ENCODE measurements around the gene MFAP3.
"Not testable (repeated sequence)": the region's sequence is repeated elsewhere in the genome, so short reads cannot be mapped to it uniquely, and the experiment has no call there.

Gene MFAP3

DNA sequence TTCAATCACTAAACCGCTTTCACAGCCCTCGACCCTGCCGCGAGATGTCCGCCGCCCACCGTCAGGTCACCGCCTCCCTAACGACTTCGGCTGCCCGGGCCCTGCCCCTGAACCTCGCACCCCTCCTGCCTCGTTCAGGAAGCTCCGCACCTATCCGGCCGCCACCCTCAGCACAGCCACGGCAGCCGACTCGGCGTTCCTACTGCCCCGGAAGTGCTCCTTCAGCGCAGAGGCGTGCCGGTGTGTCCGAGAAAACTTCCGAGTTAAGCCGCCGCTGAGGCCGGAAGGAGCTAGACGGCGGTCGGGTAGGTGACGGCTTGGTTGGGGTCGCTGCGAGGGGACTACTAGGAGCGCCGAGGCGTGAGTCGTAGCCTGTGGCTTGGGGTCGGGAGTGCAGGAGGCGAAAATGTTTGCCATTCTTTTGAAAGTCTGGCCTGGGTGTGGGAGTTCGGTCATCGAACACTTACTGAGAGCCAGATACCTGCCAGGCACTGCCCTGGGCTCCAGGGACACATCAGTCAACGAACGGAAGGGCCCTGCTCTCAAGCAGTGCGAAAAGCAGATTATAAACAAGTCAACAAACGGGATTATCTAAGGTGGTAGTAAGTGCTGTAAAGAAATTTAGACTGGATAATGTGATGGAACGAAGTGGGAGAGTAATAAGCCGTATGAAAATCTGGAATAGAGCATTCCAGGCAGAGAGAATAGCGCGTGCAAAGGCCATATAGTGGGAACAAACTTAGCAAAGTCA lies at the start of gene MFAP3, which contains the start of gene FAM114A2:
Gene MFAP3 (plus strand): TSS at position 261 of the 751 bp plus-strand sequence. CDS start 10,756 bp downstream, outside the sequence.
Gene FAM114A2 (minus strand): TSS at position 204 of the 751 bp plus-strand sequence. CDS start 3,957 bp downstream, outside the sequence.
- peak; percentile 90 for DNase-seq (ENCODE audit: low spot score)

DNA sequence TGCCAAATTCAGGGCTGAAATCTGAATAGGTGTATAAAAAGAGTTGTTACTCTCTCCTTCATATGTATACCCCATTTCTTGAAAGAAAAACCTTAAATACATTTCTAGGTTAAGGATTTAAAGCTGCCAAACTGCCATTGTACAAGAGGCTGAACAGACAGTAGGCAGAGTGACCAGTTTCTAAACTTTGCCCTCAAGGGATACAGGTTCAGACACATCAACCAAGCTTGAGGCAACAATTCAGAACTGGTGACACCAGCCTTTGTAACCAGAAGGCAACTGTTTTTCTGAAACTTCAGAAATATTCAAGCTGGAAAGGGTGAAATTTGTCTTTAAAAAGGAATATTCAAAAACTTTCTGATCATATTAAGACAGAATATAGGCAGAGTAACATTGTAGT lies 47.6 kb upstream of the MFAP3 start:
- DNase-seq (ENCODE audit: low spot score): no peak

DNA sequence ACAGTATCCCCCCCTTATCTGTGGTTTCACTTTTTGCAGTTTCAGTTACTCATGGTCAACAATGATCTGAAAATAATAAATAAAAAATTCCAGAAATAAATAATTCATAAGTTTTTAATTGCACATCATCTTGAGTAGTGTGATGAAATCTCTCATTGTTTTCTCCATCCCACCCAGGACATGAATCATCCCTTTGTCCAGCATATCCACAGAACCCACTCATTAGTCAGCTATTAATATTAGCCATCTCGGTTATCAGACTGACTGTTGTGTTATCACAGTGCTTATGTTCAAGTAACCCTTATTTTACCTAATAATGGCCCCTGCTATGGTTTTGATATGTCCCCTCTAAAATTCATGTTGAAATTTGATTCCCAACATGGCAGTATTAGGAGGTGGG lies 40.8 kb upstream of the MFAP3 start:
- no peak for DNase-seq (ENCODE audit: low spot score)

DNA sequence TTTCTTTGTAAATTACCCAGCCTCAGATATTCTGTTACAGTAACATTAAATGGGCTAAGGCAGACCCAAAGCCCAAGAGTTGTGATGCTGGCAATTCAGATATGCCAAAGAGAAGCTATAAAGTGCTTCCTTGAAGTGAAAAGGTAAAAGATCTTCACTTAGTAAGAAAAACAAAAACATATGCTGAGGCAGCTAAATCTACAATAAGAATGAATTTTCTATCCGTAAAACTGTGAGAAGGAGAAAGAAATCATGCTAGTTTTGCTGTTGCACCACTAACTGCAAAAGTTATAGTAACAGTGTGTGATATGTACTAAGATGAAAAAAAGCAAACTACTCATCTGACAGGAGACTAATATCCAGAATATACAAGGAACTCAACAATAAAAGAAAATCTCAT lies 40.0 kb upstream of the MFAP3 start:
- no peak for DNase-seq (ENCODE audit: low spot score)

DNA sequence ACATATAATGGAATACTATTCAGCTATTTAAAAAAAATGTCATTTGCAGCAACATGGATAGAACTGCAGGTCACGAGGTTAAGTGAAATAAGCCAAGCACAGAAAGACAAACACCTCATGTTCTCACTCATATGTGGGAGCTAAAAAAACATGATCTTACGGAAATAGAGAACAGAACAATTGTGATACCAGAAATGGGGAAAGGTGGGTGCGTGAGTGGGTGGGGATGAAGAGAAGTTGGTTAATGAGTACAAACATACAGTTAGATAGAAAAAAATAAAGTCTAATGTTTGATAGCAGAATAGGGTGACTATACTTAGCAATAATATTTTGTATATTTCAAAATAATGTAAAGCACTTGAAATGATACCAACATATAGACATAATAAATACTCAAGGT lies 38.8 kb upstream of the MFAP3 start:
- no peak for DNase-seq (ENCODE audit: low spot score)

DNA sequence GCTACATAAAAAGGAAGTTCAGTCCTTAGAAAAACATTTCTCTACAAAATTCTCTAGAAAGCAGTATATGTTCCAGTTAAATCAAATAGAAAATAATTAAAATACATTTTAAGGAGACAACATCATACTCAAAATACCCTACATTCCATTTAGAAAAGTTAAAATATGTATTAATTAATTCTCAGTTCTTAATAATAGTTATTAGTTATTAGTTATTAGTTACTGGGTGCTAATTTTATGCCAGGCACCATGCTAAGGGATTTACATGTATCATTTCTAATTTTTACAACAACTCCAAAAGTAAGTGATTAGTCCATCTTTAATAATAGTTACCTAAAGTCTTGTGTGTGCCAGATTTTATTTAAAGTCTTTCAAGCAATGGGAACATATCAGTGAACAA lies 38.1 kb upstream of the MFAP3 start:
- DNase-seq (ENCODE audit: low spot score): no peak

DNA sequence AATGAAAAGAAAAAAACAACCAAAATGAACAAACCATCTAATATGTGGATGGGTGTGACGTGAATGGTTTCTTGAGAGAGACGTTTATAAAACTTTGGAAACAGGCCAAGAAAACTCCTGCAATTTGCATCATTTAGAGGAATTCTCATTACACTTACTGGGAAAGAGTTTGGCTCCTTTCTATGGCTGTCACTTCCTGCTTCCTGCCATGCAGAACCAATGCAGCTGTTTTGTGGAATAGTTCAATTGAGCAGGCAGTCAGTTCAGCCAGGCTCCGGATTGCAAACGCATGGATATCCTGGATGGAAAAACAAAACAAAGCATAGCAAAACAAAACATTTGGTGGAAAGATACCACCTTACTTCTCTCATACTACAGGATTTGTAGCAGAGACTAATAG lies 36.7 kb upstream of the MFAP3 start:
- DNase-seq (ENCODE audit: low spot score): no peak

DNA sequence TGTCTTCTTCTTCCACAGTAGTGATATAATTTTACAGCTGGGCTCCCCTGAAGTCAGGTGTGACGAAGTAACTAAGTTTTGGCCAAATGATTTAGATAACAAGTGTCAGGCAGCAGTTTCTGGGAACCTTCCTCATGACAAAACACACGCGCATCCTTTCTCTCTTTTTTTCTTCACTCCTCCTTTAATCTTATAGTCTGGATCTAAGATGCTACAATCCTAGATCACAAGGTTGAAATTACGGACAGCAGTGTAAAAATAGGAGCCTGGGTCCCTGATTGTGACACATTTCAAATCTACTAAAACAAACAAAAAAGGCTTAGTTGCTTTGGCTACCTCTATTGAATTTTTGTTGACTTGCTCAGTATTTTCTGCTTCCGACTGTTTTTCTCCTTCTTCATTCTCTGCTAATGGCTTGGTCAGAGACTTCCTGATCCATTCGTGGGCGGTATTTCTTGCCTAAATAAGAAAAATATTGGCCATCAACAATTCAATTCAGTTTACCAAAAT lies 36.2 kb upstream of the MFAP3 start:
- DNase-seq (ENCODE audit: low spot score): no peak

DNA sequence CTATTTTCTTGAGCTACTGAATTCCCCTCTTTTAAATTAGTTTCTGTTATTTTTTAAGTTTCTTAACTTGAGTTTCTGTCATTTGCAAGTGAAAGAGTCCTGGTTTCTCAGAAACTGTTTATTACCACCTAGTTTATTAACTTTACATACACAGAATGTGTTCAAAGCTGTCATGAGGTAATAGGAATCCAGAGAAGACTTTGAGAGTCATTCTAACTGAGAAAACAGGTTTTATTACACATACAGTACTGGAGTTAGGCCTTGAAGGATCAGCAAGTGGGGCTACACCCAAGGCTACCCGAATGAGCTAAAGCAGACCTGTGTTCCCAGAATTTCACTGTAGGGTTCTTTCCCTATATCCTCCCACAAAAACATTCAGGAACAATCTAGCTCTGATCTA lies 33.1 kb upstream of the MFAP3 start:
- DNase-seq (ENCODE audit: low spot score): no peak

DNA sequence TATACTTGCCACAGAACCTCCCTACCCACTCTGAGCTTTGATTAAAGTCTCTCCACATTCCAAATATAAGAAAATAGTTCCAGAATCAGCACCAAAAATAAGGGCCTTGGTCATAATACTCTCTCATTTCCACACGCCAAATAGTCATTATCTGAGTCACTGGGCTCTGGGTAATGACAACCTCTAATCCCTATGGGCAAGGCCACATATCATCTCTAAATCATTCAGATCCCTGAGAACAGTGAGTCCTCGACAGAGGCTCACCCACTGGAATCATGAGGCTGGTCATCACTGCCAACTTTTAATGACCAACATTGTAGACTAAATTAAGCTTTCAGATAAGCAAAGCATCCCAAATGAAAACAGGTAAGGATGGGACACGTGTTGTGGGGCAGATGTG lies 28.1 kb upstream of the MFAP3 start:
- DNase-seq (ENCODE audit: low spot score): no peak

DNA sequence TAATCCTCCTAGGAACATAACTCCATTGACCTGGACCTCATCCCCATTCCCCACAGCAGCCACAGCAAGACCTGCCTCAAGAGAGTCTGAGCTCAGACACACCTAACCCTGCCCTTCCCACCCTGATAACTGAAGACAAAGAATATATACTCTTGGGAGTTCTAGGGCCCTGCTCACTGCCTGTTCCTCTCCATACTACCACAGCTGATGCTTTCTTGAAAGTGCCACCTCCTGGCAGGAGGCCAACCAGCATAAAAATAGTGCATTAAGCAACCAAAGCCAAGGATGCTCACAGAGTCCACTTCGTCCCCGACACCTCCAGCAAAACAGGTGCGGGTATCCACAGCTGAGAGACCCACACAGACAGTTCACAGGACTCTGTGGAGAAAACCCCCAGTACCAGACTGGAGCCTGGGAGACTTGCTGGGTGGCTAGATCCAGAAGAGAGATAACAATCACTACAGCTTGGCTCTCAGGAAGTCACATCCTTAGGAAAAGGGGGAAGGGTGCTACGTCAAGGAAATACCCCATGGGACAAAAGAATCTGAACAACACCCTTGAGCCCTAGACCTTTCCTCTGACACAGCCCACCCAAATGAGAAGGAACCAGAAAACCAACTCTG lies 23.6 kb upstream of the MFAP3 start:
- DNase-seq (ENCODE audit: low spot score): no peak

DNA sequence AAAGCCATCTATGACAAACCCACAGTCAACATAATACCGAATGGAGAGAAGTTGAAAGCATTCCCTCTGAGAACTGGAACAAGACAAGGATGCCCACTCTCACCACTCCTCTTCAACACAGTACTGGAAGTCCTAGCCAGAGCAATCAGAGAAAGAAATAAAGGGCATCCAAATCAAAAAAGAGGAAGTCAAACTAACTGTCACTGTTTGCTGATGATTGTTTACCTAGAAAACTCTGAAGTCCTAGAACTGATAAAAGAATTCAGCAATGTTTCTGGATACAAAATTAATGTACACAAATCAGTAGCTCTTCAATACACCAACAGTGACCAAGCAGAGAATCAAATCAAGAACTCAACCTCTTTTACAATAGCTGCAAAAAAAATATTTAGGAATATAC lies 19.8 kb upstream of the MFAP3 start:
- not testable (repeated sequence) for DNase-seq (ENCODE audit: low spot score)

DNA sequence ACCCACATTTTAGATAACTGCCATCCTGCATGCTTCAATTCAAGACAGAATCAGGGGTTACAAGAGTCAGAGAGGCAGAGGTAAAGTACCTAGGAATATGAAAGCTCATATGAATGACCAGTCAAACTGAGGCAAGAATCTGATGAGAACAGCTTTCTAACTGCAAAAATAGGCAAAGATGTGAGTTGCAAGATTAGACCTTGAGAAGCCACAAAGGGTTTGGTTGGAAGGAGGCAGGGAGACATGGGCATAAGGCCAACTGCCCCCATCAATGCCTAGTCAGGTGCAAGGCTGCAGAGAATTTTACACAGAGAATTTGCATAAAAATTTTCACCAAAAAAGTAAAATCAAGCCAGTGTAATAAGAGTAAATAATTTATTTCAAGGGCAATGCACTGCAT lies 12.8 kb upstream of the MFAP3 start:
- DNase-seq (ENCODE audit: low spot score): no peak

DNA sequence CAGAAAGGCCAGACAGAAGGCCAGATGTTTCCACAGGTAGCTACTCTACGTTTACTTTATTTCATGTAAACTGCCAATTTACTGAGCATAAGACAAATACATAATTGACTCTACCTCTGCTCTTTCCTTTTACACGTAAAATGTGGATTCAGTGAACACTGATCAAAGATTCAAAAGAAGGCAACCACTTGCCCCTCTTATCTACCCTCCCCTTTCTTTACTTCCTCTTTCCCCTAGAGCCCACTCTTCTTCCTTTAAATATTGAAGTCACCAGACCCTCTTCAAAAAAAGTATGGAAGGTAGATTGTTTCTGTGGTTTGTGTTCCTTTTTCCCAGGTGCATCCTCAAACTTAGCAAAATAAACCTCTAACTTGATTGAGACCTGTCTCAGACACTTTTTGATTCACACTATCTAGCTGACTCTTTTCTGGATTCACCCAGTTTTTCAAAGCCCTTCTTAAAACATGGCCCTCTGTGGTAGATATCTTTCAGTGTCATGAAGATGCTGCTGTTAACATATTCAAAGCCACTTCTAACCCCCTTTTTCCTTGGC lies 6.8 kb upstream of the MFAP3 start:
- no peak for DNase-seq (ENCODE audit: low spot score)

DNA sequence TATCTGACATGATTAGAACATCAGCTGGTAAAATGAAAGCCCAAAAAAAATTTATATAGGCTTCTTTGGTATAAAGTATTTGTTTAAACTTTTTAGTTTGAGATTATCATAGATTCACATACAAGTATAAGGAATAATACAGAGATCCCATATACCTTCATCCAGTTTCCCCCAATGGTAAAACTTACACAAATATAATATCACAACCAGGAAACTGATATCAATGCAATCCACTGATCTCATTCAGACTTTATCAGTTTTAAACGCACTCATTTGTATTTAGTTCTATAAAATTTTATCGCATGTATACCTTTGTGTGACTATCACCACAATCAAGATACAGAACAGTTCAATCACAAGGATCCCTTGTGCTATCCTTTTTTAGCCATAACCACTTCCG lies 3.8 kb upstream of the MFAP3 start:
- no peak for DNase-seq (ENCODE audit: low spot score)

DNA sequence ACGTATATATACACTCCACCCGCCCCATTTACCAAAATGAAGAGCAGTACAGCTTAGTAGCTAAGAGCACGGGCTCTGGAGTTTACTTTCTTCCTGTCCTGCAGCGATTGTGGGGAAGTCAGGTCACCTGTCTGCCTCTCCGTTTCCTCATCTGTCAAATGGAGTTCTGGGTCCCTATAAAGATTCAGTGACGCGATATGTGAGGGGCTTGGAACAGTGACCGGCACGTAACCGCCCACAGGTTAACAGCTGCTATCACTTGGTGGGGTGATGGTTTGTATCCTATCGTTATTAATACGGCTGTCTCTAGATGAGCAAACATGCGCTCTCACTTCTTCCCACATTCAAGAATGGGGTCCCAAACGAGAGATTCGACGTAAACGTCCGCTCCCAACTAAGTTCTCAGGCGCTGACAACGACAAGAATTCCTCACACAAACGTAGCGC lies 483 bp upstream of the MFAP3 start:
- DNase-seq (ENCODE audit: low spot score): no peak

DNA sequence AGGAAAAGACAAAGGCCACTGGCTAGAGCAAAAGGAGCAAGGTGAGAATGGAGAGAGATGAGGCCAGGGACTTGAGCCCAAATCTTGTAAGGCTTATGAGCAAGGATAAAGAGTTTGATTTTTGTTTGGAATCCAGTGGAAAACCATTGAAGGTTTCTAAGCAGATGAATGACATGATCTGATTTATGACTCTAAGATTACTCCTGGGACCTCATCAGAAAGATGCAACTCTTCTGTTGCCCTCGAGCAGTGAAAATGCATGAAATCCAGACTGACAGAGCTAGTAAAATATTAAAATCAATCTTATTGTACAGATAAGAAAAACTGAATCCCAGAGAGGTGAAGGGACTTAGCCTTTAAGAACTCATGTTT lies 677 bp downstream of the MFAP3 start:
- no peak for DNase-seq (ENCODE audit: low spot score)

DNA sequence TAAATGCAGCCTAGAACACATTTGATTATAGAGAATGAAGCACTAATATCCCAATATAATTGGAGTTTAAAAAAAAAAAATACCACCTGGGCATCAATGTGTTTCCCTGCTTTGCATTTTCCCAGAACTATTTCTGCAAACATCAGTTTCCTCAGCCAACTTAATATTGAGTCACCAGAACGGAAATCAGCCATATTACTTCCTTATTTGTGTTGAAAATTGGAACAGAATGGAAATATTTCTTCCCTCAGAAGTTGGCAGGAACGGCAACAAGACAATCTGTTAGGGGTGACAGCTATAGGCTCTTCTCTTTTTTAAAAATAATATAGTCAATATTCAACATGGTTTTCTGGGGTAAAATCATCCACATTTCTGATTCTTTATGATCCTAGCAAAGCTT lies 4.0 kb downstream of the MFAP3 start:
- DNase-seq (ENCODE audit: low spot score): no peak

DNA sequence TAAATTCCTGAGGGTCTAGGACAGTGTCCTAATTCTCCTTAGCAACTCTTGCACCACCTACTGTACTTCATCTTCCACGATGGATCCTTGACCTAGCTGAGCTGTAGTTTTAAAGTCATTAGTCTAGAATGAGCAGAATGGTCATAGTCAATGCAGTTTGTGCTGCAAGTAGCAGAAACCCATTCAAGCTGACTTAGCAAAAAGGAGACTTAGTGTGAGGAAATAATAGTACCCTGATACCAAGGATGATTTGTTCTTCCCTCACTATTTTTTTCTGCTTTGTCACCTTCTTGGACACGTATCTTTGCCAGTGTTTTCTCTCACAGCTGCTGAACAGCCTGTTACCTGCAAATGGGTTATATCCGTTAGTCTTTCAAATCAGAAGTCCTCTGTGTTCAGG lies 5.3 kb downstream of the MFAP3 start:
- no peak for DNase-seq (ENCODE audit: low spot score)

DNA sequence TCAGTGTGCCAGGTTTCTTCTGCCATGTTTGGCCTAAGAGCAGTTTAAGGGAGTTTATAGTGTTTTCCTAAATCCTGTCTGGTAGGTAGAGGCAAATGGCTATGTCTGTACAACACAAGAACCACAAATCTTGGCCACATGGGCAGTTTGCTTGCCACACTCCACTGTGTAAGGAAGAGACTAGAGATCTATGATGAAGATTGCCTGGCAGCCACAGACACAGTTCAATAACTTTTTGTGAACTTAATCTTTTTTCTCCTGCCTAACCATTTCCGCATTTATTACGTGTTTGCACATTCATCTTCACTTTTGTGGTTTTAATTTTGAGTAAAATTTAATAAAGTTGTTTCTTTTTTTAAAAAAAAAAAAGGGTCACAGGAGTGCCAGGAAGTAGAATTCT lies 5.8 kb downstream of the MFAP3 start:
- DNase-seq (ENCODE audit: low spot score): no peak

DNA sequence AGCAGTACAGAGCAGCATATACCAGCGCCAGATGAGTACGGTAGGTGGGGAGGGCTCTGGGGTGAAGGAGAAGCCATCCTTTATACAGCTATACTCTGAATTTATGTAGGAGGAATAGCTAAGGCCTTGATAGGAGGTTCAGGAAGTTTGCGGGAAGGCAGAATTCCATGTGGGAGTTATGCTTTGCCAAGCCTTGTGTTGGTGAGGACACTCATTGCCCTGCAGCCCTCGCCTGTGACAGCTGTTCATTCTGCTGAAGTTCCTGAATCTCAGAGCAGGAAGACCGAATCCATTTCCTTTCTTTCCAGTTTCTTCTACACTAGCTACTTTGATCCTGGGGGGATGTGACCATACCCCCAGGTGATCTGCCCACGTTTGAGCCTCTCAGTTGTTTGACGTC lies 7.7 kb downstream of the MFAP3 start:
- no peak for DNase-seq (ENCODE audit: low spot score)

DNA sequence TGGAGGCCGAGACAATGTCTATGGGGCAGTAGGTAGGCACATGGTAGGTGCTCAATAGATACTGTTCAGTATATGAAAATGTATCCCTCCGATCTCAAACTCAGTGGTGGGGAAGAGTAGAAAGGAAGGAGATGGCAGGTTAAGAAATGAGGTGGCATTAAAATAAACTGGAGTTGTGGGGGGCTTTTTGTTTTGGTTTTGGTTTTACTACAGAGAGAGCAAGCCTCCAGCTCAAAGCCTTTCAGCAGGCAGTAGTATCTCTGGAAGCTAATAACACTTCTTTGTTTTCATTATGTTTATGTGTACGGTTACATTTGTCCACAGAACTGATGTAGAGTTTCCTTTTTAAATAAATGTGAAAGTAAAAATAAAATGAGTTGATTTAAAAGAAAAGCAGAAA lies 8.6 kb downstream of the MFAP3 start:
- no peak for DNase-seq (ENCODE audit: low spot score)

DNA sequence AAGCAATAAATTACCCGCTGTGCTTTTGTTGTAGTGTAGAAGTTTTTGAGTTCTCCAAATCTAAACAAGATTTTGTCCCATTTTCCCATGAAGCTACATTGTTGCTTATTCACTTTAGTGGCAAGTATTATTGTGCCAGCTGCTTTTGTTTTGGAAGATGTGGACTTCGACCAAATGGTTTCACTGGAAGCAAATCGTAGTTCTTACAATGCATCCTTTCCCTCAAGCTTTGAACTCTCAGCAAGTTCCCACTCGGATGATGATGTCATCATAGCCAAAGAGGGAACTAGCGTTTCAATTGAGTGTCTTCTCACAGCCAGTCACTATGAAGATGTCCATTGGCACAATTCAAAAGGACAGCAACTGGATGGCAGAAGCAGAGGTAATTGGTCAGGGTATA lies 10.9 kb downstream of the MFAP3 start:
- no peak for DNase-seq (ENCODE audit: low spot score)

All from left forelimb (tissue), 1 donor.